Measurements from ENCODE around the gene MBLAC1.

DNA sequence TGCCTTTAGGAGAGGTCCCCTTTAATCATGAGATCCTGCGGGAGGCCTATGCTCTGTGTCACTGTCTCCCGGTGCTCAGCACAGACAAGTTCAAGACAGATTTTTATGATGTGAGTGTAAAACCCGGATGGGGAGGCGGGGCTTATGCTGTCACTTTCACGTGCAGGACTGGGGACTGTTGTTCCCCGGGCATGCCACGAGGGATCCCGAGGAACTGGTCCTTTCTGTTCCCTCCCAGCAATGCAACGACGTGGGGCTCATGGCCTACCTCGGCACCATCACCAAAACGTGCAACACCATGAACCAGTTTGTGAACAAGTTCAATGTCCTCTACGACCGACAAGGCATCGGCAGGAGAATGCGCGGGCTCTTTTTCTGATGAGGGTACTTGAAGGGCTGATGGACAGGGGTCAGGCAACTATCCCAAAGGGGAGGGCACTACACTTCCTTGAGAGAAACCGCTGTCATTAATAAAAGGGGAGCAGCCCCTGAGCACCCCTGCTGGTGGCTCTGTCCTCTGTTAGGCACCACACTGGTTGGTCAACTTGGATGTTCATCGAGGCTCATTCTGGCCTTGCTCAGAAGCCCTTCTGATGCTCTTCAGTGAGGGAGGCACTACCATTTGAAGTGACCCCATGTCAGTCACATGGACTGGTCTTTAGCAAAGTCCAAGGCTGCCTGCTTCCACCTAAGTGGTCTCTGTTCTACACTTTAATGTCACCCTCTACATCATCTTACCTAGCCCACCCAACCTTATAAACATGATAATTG, 35.2 kb upstream of the MBLAC1 start:
- TF ChIP-seq, protein P1, sequence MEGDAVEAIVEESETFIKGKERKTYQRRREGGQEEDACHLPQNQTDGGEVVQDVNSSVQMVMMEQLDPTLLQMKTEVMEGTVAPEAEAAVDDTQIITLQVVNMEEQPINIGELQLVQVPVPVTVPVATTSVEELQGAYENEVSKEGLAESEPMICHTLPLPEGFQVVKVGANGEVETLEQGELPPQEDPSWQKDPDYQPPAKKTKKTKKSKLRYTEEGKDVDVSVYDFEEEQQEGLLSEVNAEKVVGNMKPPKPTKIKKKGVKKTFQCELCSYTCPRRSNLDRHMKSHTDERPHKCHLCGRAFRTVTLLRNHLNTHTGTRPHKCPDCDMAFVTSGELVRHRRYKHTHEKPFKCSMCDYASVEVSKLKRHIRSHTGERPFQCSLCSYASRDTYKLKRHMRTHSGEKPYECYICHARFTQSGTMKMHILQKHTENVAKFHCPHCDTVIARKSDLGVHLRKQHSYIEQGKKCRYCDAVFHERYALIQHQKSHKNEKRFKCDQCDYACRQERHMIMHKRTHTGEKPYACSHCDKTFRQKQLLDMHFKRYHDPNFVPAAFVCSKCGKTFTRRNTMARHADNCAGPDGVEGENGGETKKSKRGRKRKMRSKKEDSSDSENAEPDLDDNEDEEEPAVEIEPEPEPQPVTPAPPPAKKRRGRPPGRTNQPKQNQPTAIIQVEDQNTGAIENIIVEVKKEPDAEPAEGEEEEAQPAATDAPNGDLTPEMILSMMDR (IDR thresholded peaks at IDR 0.05): no peak
- TF ChIP-seq EZH2 (IDR thresholded peaks at IDR 0.05; ENCODE audit: borderline replicate concordance, insufficient read depth, low read depth, low read length, poor library complexity, severe bottlenecking): no peak

All from B cell (primary cell).